ENCODE measurements around the gene RNF144B.

RNF144B gene

DNA sequence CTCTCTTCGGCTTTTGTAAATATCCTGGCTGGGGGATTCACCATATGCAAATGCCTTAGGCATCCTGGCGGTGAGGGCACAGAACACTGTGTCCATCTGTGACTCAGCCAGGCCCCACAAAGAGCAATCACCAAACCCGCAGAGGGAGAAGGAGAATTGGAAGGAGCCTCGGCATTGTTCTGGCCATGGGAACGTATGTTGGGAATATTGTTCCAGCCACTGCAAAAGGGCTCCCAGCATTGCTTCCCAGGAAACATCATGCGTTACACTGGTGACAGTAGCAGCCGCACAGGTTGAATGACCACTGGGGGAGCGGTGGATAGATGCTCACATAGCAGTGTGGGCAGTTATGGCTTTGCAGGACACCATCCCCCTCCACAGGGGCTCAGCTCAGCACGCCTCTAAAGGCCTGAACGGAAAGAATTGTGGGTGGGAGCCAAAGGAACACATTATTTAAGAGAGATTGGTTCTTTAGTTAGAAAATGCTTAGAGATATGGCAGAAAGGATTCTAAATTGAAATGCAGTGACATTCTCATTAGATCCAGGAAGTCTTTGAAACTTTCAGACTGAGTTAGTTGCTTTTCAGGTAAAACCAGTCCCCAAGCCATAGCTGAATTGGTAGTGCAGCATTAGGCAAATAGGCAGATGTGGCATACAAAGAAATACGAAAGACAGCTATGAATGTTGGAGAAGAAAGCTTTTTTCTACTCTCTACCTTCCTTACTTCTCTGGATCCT lies 104.3 kb downstream of the RNF144B start:
- no peak for DNase-seq

DNA sequence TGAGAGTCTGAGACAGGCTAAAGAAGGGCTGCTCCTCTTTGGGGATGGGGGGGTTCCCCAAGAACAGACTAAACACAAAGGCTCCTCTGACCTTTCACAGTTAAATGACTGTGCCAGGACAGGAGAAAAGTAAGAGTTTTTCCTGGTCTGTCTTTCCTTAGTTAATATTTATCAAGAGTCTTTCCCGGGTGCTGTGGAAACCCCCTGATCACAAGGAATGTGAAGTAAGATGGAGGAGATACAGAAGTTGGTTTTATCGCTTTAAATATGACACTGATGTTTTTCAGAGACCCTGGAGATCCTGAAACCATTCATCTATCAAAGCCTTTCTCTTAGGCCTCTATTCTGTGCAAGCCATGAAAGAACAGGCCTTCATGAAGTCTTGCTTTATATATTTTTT lies 105.8 kb downstream of the RNF144B start:
- no peak for DNase-seq

DNA sequence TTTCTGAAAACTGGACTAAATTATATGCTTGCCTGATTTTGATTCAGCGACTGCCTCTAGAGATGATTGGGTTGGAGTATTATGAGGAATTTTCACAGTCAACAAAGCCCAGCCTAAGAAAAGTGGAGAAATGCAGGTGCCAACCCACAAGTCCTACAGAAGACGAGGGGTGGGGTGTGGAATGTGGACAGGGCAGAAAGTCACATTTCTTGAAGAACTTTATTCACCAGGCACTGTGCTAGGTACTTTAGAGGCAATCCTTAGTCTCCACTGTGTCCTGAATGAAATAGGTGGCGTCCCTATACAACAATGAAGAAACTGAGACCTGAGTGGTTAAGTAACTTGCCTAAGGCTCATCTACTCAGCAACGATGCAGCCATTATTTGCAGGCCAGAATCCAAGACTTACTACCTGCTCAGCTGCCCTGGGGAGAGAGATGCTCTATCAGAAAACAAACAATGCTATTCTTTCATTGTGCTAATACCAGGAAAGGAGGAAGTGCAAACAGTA lies 106.3 kb downstream of the RNF144B start:
- DNase-seq = no peak

DNA sequence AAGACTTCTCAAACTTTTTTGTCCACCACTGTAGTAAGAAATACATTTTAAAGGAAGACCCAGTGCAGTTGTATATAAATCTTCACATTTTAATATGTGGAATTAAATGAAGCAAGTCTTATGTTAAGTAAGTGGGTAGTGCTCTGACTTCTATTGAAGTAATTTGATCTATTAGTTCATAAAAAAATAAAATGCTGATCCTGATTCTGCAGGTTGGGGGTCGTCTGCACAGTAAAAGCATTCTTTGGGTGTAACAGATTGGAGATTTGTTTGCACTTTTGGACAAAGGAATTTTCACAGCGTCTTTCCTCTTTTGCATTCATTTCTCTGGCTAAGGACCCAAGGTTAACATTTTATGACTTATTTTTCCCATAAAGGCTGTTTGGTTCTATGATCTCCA lies 106.8 kb downstream of the RNF144B start:
- DNase-seq = no peak

DNA sequence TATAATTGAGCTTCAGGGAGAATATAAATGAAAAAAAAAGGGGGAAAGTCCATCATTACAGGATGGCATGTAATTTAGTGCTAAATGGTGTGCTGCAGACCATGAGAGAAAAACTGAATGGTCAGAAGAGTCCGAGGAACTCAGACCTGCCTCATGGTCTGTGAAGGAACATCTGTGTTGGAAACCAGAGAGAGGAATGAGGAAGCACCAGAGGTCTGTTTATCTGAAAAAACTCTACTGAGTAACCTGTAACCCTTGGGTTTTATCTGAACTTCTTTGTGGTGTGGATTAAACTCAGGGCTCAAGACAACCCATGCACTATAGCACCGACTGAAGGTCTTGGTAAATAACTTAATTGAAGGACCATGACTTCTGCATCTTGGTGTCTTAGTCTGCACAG lies 108.1 kb downstream of the RNF144B start:
- no peak for DNase-seq

DNA sequence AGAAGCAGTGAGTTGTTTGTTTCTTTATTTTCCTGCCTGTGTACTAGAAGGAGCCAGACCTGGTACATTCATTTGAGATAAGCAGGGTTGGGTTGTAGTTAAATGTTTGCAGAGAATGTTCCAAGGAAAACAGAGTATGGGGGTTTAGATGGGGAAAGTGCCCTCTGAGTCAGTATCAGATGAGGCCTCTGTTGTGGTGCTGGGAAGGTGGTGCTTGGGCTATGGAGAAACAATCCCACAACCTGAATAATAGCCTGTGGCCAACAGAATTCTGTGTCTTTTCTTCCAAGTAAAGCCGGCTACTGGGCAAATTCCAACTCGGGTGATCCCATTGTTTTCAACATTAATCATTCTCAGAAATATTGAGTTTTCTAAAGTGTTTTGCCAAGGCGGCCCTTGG lies 109.3 kb downstream of the RNF144B start:
- DNase-seq = no peak

DNA sequence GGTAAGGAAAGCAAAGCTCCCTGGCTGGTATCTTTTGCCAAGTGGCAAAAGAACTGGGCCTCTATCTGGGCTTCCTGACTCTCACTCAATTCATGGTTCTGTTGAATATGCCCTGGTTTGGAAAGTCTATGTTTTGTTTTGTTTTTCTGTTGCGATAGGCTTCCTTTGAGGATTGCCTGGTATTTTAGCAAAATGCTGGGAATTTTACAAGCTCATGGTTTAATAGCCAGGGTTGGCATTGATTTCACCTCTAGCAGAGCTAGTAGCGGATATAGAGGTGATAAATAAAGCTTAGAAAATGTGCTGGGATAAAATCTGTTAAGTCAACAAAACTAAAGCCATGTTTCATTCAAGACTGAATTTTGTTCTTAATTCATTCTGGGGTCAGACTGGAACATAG lies 109.9 kb downstream of the RNF144B start:
- DNase-seq = no peak

DNA sequence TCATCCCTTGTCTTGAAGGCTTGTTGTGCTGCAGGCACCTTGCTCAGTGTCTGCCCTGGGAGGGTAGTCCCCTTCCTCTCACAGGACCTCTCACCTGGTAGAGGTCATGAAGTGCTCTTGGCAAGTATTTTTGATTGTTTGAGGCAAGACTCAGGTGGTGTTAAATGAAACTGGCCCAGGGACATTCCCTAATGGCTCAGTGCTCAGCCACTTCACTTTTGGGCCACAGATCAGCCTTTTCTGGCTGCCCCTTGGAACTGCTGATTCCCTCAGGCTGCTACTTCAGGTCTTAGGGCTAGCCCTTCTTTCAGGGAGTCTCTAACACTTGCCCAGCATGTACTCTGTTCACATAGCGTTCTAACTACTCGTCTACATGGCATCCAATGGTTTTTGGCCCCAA lies 111.3 kb downstream of the RNF144B start:
- no peak for DNase-seq

DNA sequence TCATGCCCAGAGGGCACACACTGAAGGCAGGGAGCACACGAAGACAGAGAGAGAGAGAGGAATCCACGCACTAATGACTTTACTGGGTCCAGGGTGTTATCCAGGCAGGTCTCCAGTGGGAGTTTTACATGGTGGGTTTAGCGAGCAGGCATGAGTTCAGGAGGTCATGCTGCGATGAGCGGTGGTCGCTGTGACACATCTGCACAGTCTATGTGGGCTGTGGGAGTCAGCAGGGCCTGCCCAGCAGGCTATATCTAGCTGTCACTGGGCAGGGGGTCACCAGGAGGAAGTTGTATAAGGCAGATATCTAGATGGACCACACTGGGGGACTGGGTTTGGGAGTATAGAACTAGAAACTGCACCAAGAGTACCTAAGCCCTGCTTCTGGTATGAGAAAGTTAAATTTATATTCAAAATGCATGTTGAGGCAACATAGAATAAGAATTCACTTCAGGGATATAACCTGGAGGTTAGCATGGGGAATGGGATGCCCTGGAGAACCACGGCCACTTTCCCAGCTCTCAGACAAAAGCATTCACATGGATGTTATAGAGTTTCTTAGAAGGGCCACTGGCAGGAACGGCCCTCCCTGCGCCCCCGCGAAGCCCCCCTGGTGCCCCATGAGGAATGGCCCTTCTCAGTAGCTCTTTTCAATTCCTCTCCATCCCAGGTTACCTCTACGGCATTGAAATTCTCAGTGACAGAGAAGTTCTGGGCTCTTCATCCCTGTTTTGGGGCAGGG lies 113.9 kb downstream of the RNF144B start:
- DNase-seq = no peak

DNA sequence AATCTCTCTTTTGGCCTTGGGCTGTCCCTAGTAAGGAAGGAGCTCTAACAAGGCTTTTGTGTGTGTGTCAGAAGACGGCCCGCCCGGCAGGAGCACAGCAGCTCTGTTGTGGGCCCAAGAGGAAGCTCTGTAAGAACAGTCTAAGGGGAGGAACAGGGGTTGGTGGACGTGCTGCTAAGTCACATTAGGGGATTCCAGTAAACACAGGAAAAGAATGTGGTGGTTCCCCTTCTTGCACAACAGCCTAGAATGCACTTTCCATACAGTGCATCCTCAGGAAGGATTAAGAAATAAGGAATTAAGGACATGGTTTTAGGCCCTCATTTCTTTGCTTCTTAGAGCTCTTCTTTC lies 114.5 kb downstream of the RNF144B start:
- peak; percentile 79 for DNase-seq

DNA sequence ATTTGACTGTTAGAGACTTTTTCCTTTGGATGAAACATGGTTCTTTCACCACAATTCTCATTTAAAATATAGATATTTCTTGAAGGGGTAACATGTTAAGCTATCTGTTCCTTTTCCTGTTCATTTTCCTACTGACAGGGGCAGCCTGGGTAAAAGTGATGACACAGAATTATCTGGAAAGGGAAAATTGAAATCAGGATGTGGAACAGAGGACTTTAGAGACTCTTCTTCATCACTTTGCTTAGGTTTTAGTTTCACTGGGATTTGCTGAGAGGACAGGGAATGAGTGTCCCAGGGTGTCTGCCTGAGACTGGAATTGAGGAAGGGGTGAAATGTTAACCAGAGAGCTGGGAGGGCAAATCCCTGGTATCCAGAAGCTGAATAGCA lies 116.0 kb downstream of the RNF144B start:
- no peak for DNase-seq

DNA sequence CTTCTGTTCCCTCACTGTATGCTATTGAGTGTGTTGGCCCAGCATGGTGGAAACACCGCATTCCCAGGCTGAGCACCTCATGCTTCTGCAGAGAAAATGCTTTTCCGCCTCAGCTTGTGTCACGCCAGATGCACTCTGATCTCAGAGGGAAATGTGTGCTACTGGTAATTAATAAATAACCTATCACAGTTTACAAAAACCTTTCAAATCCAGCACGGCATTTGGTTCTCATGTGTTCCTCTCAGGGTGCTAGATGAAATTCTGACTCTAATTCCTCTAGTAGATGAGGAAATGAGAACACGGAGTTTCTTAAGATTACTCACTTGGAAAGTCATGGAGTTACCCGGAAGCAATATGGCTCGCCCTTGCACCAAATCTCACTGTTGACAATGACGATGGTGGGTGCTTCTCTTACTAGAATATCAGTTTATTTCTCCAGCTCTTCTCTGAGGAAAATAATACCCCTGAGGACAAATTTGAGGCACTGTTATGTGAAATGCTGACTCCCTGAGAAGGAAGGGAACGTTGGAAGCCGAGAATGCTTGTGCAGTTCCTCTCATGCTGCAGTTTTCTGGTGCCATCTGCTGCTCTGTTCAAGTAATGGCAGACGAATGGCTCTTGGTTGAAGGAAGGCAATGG lies 116.6 kb downstream of the RNF144B start:
- DNase-seq = peak; percentile 81

DNA sequence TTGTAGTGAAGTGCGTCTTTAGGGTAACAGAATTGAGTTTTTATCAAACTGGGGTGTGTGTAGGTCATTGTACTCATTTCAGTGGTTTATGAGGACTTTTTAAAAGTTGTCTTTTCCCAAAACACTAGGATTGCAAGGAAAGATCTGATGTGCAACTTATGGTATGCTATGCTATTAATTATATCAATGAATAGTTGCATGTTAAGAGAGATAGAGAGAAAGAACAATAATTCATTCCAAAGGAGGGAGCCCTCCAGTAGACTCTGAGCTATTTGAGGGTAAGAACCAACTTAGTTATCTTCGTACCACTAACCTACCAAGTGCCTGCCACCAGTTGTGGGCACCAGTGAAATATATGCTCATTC lies 117.1 kb downstream of the RNF144B start:
- no peak for DNase-seq

DNA sequence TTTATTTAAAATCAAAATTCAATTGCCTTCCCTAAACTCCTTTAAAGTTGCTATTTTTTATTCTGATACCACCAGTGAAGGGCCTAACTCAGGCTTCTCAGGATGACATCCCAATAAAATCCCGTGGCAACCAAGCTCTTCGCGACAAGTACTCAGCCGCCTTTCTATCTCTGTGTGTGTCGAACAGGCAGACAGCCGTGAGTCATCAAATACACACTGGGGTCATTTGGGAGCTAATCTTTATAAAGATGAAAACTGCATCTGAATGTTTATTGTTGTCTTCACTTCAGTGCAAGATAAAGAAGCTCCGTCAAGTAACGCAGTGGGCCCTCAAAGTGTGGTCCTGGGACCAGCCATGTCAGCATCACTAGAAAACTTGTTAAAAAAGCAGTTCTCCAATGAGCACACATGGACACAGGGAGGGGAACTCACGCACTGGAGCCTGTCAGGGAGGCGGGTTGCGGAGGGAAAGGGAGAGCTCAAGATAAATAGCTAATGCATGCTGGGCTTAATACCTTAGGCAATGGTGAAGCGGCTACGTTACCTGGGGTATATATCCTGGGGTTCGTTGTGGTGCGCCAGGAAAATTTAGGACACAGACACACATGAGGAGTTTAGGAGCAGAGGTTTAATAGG lies 119.3 kb downstream of the RNF144B start:
- no peak for DNase-seq

DNA sequence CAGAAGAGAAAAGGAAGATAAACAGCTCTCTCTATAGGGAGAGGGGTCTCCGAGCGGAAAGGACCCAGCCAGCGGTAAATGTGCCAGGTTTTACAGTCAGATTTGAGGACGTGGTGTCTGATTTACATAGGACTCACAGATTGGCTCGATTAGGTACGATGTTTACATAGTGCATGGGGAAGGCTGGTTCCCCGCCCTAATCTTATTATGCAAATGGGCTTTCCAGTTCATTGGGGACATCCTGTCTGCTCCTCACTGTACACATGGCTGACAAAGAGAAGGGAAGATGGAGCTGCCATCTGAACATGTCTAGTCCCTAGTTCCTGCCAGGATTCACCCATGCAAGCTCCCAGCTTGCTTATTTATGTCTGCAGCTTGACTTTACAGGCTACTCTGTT lies 119.9 kb downstream of the RNF144B start:
- no peak for DNase-seq

DNA sequence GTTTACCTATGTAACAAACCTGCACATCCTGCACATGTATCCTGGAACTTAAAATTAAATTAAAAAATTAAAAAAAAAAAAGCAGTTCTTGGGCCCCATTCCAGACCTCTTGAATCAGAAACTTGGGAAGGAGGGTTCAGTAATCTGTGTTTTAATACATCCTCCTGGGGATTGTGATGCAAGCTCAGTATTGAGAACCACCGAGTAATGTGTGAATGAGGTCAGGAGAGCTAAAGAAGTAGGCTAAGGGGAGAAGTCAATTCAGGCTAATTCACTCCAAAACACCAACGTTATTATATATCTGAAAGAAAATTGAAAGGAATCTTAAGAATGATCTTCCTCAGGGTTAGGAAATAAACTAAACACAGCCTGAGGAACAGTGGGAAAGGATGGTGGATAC lies 120.4 kb downstream of the RNF144B start:
- peak; percentile 52 for DNase-seq

DNA sequence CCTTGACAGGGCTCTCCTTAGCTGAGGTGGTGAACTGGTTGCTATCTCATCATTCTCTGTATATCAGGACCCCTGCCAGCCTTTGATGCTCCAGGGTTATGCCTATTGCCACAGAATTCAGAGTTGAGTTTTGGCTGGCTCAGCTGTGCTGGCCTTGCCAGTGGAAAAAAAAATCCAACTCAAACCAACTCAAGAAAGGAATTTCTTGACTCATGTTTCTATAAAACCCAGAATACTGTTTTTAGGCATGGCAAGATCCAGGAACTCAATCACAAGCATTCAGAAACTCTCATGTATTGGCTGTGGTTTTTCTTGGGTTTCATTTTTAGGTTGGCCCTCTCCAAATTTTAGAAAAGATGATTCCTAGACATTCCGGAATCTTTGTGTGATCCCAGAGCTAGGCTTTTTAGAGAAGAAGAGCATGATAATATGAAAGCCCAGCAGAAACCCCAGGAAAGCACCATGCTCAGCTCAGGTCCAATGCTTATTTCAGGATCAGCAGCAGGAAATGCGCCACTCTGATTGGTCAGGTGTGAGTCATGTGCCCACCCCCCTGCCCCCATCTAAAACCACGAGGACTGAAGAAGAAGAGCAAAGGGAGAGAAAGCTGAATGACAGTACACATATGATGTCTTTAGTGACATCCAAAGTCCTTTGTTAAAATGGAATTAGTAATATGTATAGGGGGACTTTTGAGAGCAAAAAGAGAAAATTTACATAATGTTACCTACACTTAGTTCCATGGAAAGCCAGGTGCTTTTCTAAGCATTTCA lies 122.9 kb downstream of the RNF144B start:
- no peak for DNase-seq

DNA sequence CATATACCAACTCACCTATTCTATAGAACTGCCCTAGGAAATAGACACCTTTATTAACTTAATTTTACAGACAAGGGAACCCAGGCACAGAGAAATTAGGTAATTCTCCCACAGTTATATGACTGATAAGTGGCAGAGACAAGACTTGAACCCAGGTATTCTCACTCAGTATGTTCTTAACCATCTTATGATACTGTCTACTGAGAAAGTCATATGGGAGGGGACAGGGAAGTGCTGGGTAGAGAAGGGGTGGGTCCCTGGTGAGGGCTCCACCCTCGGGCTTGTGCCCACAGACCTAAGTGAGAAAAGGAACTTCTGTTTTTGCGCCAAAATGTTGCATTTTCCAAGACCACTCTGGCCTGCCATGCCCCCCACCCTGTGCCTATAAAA lies 123.5 kb downstream of the RNF144B start:
- DNase-seq = no peak

DNA sequence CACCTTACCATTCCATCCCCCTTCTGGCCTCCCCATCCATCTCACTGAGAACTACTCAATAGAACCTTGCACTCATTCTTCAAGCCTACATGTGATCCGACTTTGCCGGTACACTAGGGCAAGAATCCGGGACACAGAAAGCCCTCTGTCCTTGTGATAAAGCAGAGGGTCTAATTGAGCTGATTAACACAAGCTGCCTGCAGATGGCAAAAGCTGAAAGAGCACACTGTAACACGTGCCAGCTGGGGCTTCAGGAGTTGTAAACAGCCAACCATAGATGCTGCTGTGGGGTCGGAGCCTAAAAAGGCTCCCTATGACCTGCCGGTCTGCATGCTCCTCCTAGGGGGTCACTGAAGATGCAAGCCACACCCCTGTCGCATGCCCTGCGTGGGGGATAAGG lies 124.1 kb downstream of the RNF144B start:
- no peak for DNase-seq

DNA sequence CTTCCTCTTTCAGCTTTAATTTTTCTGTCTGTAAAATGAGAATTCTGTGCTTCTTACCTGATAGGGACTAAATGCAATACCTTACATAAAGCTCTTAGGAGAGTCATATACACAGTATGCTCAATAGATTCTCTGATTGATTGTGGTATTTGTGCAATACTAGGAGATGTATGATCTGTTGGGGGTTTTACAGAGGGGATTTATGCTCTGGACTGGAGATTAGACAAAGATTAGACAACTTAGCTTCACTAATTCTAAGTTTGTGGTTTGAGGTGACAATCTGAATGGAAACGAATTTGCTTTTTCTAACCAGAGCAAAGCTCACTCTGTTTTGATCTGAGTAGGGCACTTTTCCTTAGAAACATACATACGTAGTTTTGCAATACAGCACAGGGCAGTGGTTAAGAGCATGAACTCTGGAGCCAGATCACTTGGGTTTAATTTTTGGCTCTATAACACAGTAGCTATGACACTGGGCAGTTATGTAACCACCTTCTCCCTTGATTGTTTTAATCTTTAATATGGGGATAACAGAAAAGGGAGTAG lies 126.2 kb downstream of the RNF144B start:
- DNase-seq = no peak

DNA sequence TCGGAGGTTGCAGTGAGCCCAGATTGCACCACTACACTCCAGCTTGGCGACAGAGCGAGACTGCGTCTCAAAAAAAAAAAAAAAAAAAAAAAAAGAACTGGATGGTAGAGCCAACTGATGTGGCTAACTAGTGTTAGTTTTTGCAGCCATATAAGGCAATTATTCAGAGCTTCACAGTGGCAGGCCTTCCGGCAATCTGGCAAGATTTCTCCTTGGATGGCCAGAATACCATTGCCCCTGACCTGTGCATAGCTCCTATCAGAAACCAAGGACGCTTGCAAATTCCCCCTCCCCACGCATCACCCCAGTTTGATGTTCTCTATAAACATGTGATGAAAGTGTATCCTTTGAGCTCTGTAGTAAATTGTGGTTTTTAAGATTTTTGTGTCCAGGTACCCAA lies 127.0 kb downstream of the RNF144B start:
- no peak for DNase-seq

DNA sequence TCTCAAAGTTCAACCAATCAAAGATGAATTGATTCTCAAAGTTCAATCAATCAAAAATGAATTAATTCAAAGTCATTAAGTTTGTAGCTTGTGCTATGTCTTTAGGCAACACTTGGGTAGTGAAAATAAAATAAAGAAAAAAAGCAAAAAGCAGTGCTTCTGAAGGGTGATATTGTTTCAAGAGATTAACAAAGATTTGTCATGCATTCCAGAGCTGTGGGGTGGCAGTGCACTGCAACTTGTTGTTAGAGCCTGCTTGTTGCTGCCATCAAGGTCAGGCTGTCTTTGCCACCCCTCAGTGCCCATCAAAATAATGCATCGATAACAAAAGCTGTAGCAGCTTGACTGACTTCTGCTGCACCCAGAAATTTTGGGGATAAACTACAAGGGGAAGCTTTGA lies 128.6 kb downstream of the RNF144B start:
- DNase-seq = no peak

Data from fibroblast of upper back skin (primary cell).